Stimulated activated CD4-positive, alpha-beta T cell treated with anti-CD3 and anti-CD28 coated beads, Interleukin-1b, Interleukin-23, amount 100 ng/mL, for 48 hours (primary cell): ENCODE measurements around the gene IL1R1.
"Not testable (repeated sequence)": the region's sequence is repeated elsewhere in the genome, so short reads cannot be mapped to it uniquely, and the experiment has no call there.

Experiments
- DNase-seq: peaks from one replicate; pipeline ENCODE4 v3.0.0-alpha.2; 2020

IL1R1 gene

DNA sequence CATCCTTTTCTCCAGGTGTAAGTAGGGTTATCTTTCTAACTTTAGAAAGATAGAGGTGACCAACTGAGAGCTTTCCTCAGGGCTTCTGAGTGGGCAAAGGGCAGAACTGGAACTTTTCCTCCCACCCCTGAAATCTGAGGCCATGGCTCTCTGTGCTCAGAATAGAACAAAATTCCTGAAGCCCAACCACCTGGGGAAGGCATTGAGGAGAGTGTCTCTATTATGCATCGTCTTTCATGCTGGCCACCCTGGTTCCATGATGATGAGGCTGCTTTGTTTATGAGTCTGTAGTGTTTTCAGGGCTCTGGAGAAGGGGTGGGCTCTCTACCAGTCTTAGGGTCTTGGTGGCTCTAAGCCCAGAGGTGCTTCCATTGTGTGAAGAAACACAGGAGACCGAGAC, 30.7 kb upstream of the IL1R1 start:
- no peak for DNase-seq

DNA sequence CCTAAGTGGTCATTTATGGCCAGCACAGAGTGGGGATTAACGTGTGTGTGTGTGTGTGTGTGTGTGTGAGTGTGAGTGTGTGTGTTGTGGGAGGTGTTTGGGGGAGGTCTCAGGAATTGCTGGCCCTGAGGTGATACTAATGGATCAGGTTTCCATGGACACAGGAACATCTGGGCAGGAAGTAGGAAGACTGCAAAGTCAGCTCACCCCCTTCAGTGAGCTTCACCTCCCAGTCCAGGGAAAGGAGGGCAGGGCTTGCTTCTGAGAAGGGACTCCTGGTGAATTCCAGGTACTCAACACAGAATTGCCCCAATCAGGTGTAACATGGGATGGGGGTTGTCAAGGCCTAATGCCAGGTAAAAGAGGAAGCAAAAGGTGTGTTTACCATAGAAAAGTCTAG, 30.3 kb upstream of the IL1R1 start:
- no peak for DNase-seq

- no peak for DNase-seq
These were observed 29.6 kb upstream of the IL1R1 start for GRCh38 chr2:102112692-102113665.

DNA sequence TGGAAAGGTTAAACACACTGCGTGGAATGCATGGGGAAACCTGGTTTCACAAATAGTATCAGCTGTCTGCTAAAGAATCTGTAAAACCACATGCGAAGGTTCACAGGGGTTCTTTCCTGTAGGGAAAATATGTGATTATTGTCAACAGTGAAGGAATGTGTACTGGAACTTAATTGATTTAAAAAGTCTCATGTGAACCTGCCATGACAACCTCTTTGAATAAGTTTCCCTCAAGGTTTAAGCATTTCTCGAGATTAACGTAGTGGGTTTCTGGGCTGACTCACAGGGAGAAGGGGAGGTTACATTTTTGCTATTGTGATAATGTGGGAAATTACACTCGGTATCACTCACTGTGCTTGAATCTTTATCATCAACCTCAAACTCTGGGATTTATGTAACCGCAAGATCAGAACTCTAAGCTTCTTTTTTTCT, 28.2 kb upstream of the IL1R1 start:
- DNase-seq = no peak

- DNase-seq = no peak
These were observed 27.6 kb upstream of the IL1R1 start for GRCh38 chr2:102114851-102115497.

GRCh38 chr2:102116630-102117471, 25.7 kb upstream of the IL1R1 start:
- DNase-seq = no peak

DNA sequence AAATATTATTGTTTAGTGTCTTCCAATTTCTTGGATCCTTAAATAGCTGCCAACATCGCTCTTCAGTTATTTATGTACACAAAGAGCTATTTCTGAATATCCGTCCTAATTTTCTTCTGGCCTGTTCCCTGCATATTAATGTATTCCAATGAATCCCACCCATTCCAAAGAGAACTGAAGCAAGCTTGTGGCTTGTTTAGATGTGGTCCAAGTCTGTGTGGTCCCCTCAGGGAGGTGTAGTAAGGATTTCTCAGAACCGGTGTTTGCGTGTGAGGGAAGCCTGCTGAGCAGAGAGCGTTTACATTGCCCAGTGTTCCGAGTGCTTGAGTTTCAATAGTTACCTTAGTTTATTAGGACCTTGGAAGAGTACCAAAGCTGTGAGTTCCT, 25.1 kb upstream of the IL1R1 start:
- no peak for DNase-seq

GRCh38 chr2:102119255-102119654, 23.3 kb upstream of the IL1R1 start:
- DNase-seq = no peak

GRCh38 chr2:102120261-102120660, 22.3 kb upstream of the IL1R1 start:
- DNase-seq = no peak

DNA sequence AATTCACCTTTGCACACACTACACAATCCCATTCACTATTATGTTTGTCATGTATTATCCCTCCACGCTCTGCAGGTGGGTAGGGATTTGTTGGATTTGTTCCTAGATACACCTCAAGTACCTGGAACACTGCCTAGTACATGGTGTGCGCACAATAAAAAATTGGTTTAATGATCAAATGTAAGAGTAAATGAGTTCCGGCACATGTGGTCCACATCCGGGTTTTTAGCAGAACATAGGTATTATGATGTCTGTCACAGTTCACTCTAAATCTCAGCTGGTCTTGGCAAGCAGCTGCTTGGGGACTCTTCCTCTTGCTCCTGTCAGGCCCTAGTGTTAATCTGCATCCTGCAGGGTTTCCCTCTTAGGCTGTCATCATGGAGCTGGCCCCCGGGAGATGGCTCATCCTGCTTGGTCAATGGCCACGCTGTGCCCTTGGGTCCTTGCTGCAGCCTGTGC, 21.8 kb upstream of the IL1R1 start:
- DNase-seq = no peak

DNA sequence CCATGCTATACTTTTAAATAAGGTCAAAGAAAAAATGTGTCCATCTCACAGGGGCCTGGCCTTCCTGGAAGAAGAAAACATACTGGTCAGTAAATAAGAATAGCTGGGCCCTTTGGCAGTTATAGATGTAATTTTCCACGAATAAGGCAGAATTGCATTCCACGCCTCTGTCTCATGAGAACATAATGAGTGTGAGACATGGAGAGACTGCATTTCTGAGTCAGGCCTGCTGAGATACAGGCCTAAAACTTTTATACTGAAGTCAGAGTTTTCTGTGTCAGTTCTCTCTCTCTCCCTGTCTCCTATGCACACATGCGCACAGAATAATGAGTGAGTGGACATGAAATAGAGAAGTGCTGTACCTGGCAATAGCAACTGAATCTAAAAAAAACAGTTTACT, 20.4 kb upstream of the IL1R1 start:
- DNase-seq = no peak

DNA sequence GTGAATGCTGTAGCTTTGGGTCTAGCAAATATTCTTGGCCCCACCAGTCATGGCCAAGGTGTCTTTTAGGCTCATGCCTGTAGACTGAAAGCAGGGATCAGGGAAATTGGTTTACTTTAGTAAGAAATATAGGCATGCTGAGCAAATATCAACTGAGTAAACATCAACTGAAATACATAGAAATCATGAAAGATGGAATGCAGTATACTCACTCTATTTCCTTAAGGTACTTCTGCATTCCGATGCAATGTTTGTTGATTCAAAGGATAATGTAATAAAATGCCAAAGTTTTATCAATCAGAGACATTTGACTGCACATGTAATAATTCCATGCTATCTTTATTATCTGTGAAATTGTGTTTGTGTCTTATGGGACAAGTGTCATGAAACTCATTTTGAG, 19.6 kb upstream of the IL1R1 start:
- DNase-seq = no peak

GRCh38 chr2:102124421-102124820, 18.1 kb upstream of the IL1R1 start:
- not testable (repeated sequence) for DNase-seq

GRCh38 chr2:102126169-102126568, 16.4 kb upstream of the IL1R1 start:
- DNase-seq = no peak

DNA sequence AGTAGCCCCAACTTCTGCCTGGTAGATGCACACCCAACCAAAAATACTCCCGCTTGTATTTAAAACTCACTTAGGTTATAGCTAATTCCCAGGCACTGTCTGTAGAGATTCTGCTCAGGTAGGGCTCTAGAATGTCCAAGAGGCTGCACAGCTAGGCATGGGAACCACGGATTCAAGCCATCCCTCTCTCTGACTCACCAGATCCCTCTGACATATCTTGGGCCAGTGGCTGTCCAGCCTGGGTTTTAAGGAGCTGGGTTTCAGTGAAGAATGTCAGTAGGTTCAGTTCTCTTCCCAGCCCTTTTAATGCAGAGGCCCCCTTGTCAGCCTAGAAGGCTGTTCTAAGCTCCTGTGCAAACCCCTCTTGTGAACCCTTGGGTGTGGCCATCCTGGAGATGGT, 15.9 kb upstream of the IL1R1 start:
- no peak for DNase-seq

GRCh38 chr2:102129082-102129481, 13.5 kb upstream of the IL1R1 start:
- no peak for DNase-seq

DNA sequence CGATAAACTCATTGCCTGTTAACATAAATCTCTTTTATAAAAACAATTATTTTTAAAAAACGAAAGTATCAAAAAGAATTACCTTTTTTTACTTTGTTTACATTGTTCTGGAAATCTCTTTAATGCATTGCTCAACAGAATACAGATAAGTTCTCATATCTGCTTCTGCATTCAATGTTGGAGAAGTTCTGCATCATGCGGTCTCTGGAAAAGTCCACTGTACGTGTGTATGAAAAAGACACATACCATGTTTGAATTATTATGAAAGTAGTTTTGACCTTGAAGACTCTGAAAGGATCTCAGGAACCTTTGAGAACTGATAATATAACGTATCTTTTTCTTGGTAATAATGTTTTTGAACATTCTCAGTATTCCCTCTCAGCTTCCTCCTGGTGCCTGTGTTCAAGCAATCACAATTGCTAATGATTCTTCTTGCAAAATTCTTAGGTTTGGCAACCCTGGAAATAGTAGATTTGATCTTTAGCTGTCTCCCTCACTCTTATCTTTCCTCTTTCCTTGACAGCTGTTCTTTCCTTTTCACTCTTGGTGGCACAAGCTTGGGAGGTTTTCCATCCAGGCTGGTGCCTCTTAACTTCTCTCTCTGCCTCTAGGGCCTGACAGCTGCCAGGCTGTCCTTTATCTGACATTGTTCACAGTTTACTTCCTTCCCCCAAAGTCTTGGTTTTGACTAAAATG, 12.4 kb upstream of the IL1R1 start:
- no peak for DNase-seq

- no peak for DNase-seq
These were observed 11.9 kb upstream of the IL1R1 start for GRCh38 chr2:102130647-102130991.

DNA sequence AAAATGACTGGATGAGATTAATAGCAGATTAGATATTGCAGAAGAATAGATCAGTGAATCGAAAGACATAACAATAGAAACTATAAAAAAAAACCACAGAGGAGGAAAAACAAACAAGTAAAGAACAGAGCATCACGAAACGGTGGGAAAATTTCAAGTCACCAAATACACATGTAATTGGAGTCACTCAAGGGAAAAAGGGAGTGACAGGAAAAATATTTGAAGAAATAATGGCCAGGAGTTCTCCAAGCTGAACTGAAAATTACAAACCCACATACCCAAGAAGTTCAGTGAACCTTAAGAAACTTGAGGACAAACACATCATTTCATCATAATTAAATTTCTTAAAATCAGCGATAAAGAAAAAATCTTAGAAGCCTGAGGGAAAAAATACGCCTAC, 11.0 kb upstream of the IL1R1 start:
- DNase-seq = no peak

DNA sequence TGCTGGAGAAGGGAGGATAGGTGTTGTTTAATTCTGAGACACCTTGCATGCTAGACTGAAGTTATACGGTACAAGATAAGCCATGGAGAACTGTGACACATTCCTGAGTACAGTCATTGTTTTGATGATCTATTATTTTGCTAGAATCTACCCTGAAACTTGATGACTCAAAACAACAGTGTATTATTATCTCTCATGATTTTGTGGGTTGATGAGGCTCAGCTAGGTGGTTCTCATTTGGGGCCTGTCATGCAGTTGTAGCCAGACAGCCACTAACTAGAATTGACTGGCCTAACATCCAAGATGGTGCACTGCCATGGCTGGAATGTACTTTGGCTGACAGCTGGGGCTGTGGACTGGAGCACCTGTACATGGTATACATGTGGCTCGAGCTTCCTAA, 5.4 kb upstream of the IL1R1 start:
- peak; percentile 69 for DNase-seq

GRCh38 chr2:102138331-102138730, 4.2 kb upstream of the IL1R1 start:
- no peak for DNase-seq

GRCh38 chr2:102139851-102140250, 2.7 kb upstream of the IL1R1 start:
- DNase-seq = no peak

DNA sequence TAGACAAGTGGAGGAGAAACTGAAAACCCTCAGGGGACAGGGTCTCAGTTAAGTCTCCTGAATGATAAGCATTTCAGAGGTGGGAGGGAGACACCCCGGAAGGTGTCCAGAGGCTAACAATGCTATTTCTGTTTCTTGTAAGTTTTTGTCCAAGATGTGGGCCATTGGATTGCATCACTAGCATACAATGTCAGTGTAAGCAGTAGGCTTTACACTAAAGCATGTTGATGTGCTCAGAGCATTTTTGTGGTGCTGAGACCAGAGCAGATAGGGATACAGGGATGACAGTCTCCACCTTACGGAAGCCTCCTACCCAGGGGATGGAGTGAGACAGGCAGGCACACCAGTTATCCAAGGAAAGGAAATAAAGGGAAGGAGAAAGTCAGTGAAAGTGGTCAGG, 2.2 kb upstream of the IL1R1 start:
- no peak for DNase-seq
